GM12801 (cell line): ENCODE results near the gene GABARAP.

ENCODE experiments used
- CTCF ChIP-seq: IDR thresholded peaks from one replicate; pipeline ENCODE4 v1.5.1; 2011; ENCODE audit warnings: control low read depth; ENCODE audit not compliant: insufficient read length; ENCODE audit errors: extremely low read depth

Gene GABARAP

GRCh38 chr17:7211491-7212273 is 30.6 kb downstream of the GABARAP start:
- TF ChIP-seq CTCF, result no peak

GRCh38 chr17:7208754-7209460 is 33.3 kb downstream of the GABARAP start:
- no peak for TF ChIP-seq CTCF

GRCh38 chr17:7208027-7208571 is 34.1 kb downstream of the GABARAP start:
- TF ChIP-seq CTCF, result no peak

- TF ChIP-seq CTCF, result no peak
These were observed 34.9 kb downstream of the GABARAP start for GRCh38 chr17:7207120-7208001.

GRCh38 chr17:7205561-7205960 is 36.7 kb downstream of the GABARAP start:
- no peak for TF ChIP-seq CTCF

- TF ChIP-seq CTCF, result no peak
These were observed 37.3 kb downstream of the GABARAP start for GRCh38 chr17:7204828-7205461.

- TF ChIP-seq CTCF, result no peak
These were observed 37.9 kb downstream of the GABARAP start for GRCh38 chr17:7204336-7204735.
